Endothelial cell of umbilical vein (primary cell): ENCODE results near the gene MEN1. TPM values are rescaled to one million over a fixed set of nuclear protein-coding genes. Genes with fewer than 3 reads are reported as not detected.

Experiments
- BruUV-seq: library from RNA; stranded (reverse); fragments of 400-500 nt; replicated peaks from 2 replicates; lab custom pipeline; 2021; lab: Mats Ljungman, UMichigan
- CTCF ChIA-PET: fragments of 300-600, 350-600 bp; sonication (Branson Sonifier 250); formaldehyde crosslinking; loops from one replicate; lab custom pipeline; 2021; ENCODE audit warnings: antibody characterized with exemption, inconsistent platforms; lab: Charles Lee
- POLR2A ChIA-PET: fragments of 300-600, 350-600 bp; sonication (Branson Sonifier 250); formaldehyde crosslinking; loops from one replicate; lab custom pipeline; 2021; ENCODE audit warnings: antibody characterized with exemption, inconsistent platforms; lab: Charles Lee
- DNase-seq: peaks from one replicate; pipeline ENCODE4 v3.0.0-alpha.2; 2011; ENCODE audit warnings: low read depth, low spot score
- FAIRE-seq: peaks from 2 replicates; lab custom pipeline; 2011; peaks lifted over from hg19 to GRCh38; lab: Jason Lieb, UNC
- H2AFZ ChIP-seq: 2 replicates; pipeline ENCODE4 v1.6.0; 2012; ENCODE audit warnings: low read depth, low read length, control low read depth, inconsistent platforms
- H3K27ac ChIP-seq: 2 replicates; pipeline ENCODE4 v1.5.1; 2011; ENCODE audit warnings: low read depth, mild to moderate bottlenecking, control low read depth, low read length, moderate library complexity; ENCODE audit not compliant: insufficient read depth
- H3K27me3 ChIP-seq, 2 experiments: 2 replicates each; pipeline versions ENCODE4 v1.6.0 to v1.6.1; 2011; ENCODE audit warnings: low read length in 2 of 2, mixed read lengths in 1 of 2; ENCODE audit not compliant: control insufficient read depth in 2 of 2, insufficient read depth in 2 of 2
- H3K36me3 ChIP-seq, 2 experiments: 2 replicates in 1 of 2; 3 replicates in 1 of 2; pipeline ENCODE4 v1.5.1; 2011; ENCODE audit warnings: low read length in 2 of 2, mild to moderate bottlenecking in 1 of 2, moderate library complexity in 1 of 2; ENCODE audit not compliant: control insufficient read depth in 2 of 2, insufficient read depth in 2 of 2; ENCODE audit errors: extremely low read depth in 1 of 2
- H3K4me1 ChIP-seq: 3 replicates; pipeline ENCODE4 v1.5.1; 2011; ENCODE audit warnings: mild to moderate bottlenecking, low read length; ENCODE audit not compliant: control insufficient read depth, insufficient read depth; ENCODE audit errors: extremely low read depth
- H3K4me2 ChIP-seq: 2 replicates; pipeline ENCODE4 v1.6.1; 2011; ENCODE audit warnings: low read length, control low read depth, mixed read lengths; ENCODE audit not compliant: insufficient read depth
- H3K4me3 ChIP-seq, 3 experiments: fragments of 200-600 bp in 1 of 3; sonication (generic), shearing (Covaris generic) in 1 of 3; replicated peaks in 1 of 3; 2 replicates each; pipeline ENCODE4 v1.5.1; 2011 to 2016; ENCODE audit warnings: control low read depth in 3 of 3, low read length in 3 of 3, mild to moderate bottlenecking in 2 of 3, inconsistent platforms in 1 of 3, low read depth in 1 of 3, moderate library complexity in 1 of 3; ENCODE audit not compliant: insufficient read depth in 1 of 3
- H3K79me2 ChIP-seq: 2 replicates; pipeline ENCODE4 v1.6.0; 2012; ENCODE audit warnings: low read length, inconsistent platforms; ENCODE audit not compliant: control insufficient read depth, insufficient read depth
- H3K9ac ChIP-seq: replicated peaks from 2 replicates; pipeline ENCODE3; 2011; ENCODE audit warnings: low read length, control low read depth; ENCODE audit not compliant: insufficient read depth; ENCODE audit errors: extremely low read depth
- H3K9me1 ChIP-seq: replicated peaks from 3 replicates; pipeline ENCODE4 v1.6.0; 2011; ENCODE audit warnings: mild to moderate bottlenecking, low read length; ENCODE audit not compliant: control insufficient read depth, insufficient read depth; ENCODE audit errors: extremely low read depth
- H3K9me3 ChIP-seq: replicated peaks from 2 replicates; pipeline ENCODE4 v1.5.1; 2012; ENCODE audit warnings: low read length, inconsistent platforms; ENCODE audit not compliant: control insufficient read depth, insufficient read depth
- H4K20me1 ChIP-seq: replicated peaks from 2 replicates; pipeline ENCODE3; 2011; ENCODE audit warnings: mild to moderate bottlenecking, low read length; ENCODE audit not compliant: control insufficient read depth, insufficient read depth; ENCODE audit errors: extremely low read depth
- CTCF ChIP-seq, 2 donors: IDR thresholded peaks; 1 replicate in 1 of 2; 2 replicates in 1 of 2; pipeline ENCODE4 v1.5.1; 2011; ENCODE audit warnings: low read length in 2 of 2, mild to moderate bottlenecking in 2 of 2, moderate library complexity in 2 of 2, control low read depth in 1 of 2, inconsistent platforms in 1 of 2, low read depth in 1 of 2; ENCODE audit not compliant: insufficient read depth in 1 of 2; ENCODE audit errors: extremely low read depth in 1 of 2
- EZH2 ChIP-seq: IDR thresholded peaks from 2 replicates; pipeline ENCODE4 v1.6.1; 2012; ENCODE audit warnings: borderline replicate concordance, low read depth, mild to moderate bottlenecking, moderate library complexity, low read length, inconsistent platforms; ENCODE audit not compliant: severe bottlenecking
- FOS ChIP-seq: IDR thresholded peaks from 2 replicates; pipeline ENCODE4 v1.6.1; 2011; ENCODE audit warnings: mild to moderate bottlenecking, low read length, moderate library complexity, borderline replicate concordance; ENCODE audit not compliant: insufficient read depth
- GATA2 ChIP-seq: IDR thresholded peaks from 2 replicates; pipeline ENCODE4 v1.7.0; 2011; ENCODE audit warnings: low read depth, mild to moderate bottlenecking, moderate library complexity, mixed read lengths, low read length; ENCODE audit not compliant: insufficient read length, insufficient read depth
- JUN ChIP-seq: IDR thresholded peaks from 2 replicates; pipeline ENCODE4 v1.6.1; 2011; ENCODE audit warnings: borderline replicate concordance, low read depth; ENCODE audit not compliant: insufficient read length, insufficient read depth
- MAX ChIP-seq: IDR thresholded peaks from 2 replicates; pipeline ENCODE4 v1.6.1; 2011; ENCODE audit not compliant: insufficient read depth, insufficient read length
- MYC ChIP-seq: IDR thresholded peaks from one replicate; pipeline ENCODE4 v1.6.1; 2011; ENCODE audit warnings: mild to moderate bottlenecking, low read depth, low read length
- POLR2A ChIP-seq: IDR thresholded peaks from 2 replicates; pipeline ENCODE4 v1.6.1; 2012; ENCODE audit warnings: low read depth, mild to moderate bottlenecking, control low read depth, low read length
- POLR2AphosphoS5 ChIP-seq: IDR thresholded peaks from 2 replicates; pipeline ENCODE4 v1.6.1; 2012; ENCODE audit warnings: low read depth, mild to moderate bottlenecking, control low read depth, low read length, moderate library complexity; ENCODE audit not compliant: insufficient read depth
- dilution Hi-C: fragments of 300-500 bp; cut with MboI; formaldehyde crosslinking; loops from one replicate; pipeline ENCODE4 v1.15.0; 2019; ENCODE audit warnings: low sequenced_read_pairs; ENCODE audit not compliant: extremely low pct_ligation_motif_present
- intact Hi-C: fragments of 100-400 bp; cut with micrococcal nuclease; formaldehyde crosslinking; loops from one replicate; pipeline ENCODE4 v1.10.0; 2022
- polyA plus RNA-seq, 4 experiments: library from polyadenylated mRNA; depleted of rRNA in 3 of 4; stranded (reverse) in 3 of 4; unstranded in 1 of 4; fragments of >200 nt; gene quantifications; 2 replicates each; pipeline versions ENCODE4 v1.2.1 to v1.2.3, GENCODE V29; 2011 to 2012; ENCODE audit warnings: missing spikeins in 1 of 4
- total RNA-seq: library from RNA; stranded (reverse); gene quantifications from 2 replicates; pipeline ENCODE4 v1.2.3, GENCODE V29; 2021

Gene MEN1
- total and polyA plus RNA-seq, 2 donors (not counting 3 experiments of a cell fraction or from before 2014, with no cell fraction given): 41.1 to 43.1 TPM

- intact Hi-C loops: no loop called here
- dilution Hi-C loops: no loop called here
These were observed 15.7 kb upstream of the MEN1 start for GRCh38 chr11:64826062-64826461.

More at GRCh38 chr11:64826062-64826461, 15.7 kb upstream of the MEN1 start:
- FAIRE-seq: no peak
- no peaks in the 10 kb centered on the region for H3K9me3 ChIP-seq
- H3K27ac ChIP-seq: no peak overlapping the region
- peaks cover 0 to 3% of the 10 kb centered on the region in 2 experiments for H3K27me3 ChIP-seq
- DNase-seq: no peak
- H3K4me2 ChIP-seq: no peak overlapping the region
- H2AFZ ChIP-seq: no peak overlapping the region
- no peaks in the 10 kb centered on the region for H3K4me1 ChIP-seq
- no peaks in the 10 kb centered on the region for H4K20me1 ChIP-seq
- no TSS peak for BruUV-seq
- no peak overlapping the region for H3K9ac ChIP-seq
- no peak overlapping the region for H3K4me3 ChIP-seq
- no peaks in the 10 kb centered on the region for H3K36me3 ChIP-seq
- H3K79me2 ChIP-seq: no peaks in the 10 kb centered on the region
- TF ChIP-seq POLR2A (no peak), FOS (no peak), MYC (no peak), EZH2 (no peak), POLR2AphosphoS5 (no peak), CTCF (IDR thresholded peaks at IDR 0.05; ENCODE audit: extremely low read depth in 1 of 2, insufficient read depth in 1 of 2, low read depth in 1 of 2, low read length in 2 of 2) (no peak), GATA2 (no peak), JUN (no peak), MAX (no peak)
- ChIA-PET POLR2A (no interaction called here), CTCF (no interaction called here)
- H3K9me1 ChIP-seq: no peaks in the 10 kb centered on the region
